SK-N-SH (cell line): ENCODE results near the gene NR1I2.

Experiments used
- CHD2 ChIP-seq: fragments of 150-350 bp; IDR thresholded peaks from 2 replicates; pipeline ENCODE4 v1.6.1; 2018; ENCODE audit warnings: low read length; ENCODE audit not compliant: partially characterized antibody
- CTCF ChIP-seq: fragments of 200-600 bp; sonication (generic); IDR thresholded peaks from 2 replicates; pipeline ENCODE4 v1.6.1; 2017; ENCODE audit warnings: antibody characterized with exemption, mild to moderate bottlenecking, moderate library complexity
- JUND ChIP-seq: IDR thresholded peaks from 2 replicates; pipeline ENCODE4 v1.4.0; 2012
- NFIC ChIP-seq: IDR thresholded peaks from 2 replicates; pipeline ENCODE4 v1.4.0; 2012; ENCODE audit warnings: borderline replicate concordance
- REST ChIP-seq: IDR thresholded peaks from 2 replicates; pipeline ENCODE4 v1.6.1; 2012; ENCODE audit warnings: mild to moderate bottlenecking, low read depth, low read length, moderate library complexity
- RFX5 ChIP-seq: IDR thresholded peaks from 2 replicates; pipeline ENCODE4 v1.6.1; 2012; ENCODE audit warnings: mild to moderate bottlenecking, improper control_type of control experiment, low read length
- SIN3A ChIP-seq: IDR thresholded peaks from 2 replicates; pipeline ENCODE4 v1.6.1; 2012; ENCODE audit warnings: low read depth, mild to moderate bottlenecking, low read length, moderate library complexity, borderline replicate concordance
- TCF12 ChIP-seq: IDR thresholded peaks from 2 replicates; pipeline ENCODE4 v1.4.0; 2012
- USF1 ChIP-seq: IDR thresholded peaks from 2 replicates; pipeline ENCODE4 v1.4.0; 2012; ENCODE audit warnings: low read depth, borderline replicate concordance
- YY1 ChIP-seq: IDR thresholded peaks from 2 replicates; pipeline ENCODE4 v1.4.0; 2012; ENCODE audit warnings: low read depth, mild to moderate bottlenecking
- ZBTB33 ChIP-seq: IDR thresholded peaks from 2 replicates; pipeline ENCODE4 v1.4.0; 2012; ENCODE audit warnings: low read depth, borderline replicate concordance

- TF ChIP-seq USF1 (no peak), TCF12 (no peak), SIN3A (no peak), CTCF (no peak), YY1 (no peak), ZBTB33 (no peak), REST (no peak), CHD2 (no peak), RFX5 (no peak), NFIC (no peak), JUND (no peak)
Measured at GRCh38 chr3:119849126-119849525, 67.2 kb downstream of the NR1I2 start.
